GM19099 (cell line): ENCODE data around the gene SH3BGRL2.

ENCODE experiments used
- POLR2A ChIP-seq: IDR thresholded peaks from 3 replicates; pipeline ENCODE4 v1.6.1; 2011; ENCODE audit warnings: low read depth; ENCODE audit not compliant: insufficient read length; ENCODE audit errors: extremely low read depth

Gene SH3BGRL2

DNA sequence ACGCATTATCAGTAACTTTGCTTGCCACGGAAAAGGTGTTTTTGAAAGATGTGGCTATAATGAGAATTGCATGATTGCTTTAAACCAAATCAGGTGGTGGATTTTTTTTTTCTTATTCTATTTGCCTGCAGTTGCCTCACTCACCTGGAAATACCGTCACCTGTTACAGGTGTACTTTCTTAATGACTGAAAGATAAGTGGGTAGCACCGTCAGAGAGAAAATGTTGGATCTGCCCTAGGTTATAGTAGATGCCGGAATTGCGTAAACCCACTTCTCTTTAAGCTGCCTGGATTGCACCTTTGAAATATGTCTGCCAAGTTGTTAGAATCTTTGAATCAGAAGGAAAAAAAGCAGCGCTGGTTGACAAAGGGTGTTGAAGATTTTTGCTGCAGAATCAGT is 68.5 kb downstream of the SH3BGRL2 start:
- no peak for TF ChIP-seq POLR2A

DNA sequence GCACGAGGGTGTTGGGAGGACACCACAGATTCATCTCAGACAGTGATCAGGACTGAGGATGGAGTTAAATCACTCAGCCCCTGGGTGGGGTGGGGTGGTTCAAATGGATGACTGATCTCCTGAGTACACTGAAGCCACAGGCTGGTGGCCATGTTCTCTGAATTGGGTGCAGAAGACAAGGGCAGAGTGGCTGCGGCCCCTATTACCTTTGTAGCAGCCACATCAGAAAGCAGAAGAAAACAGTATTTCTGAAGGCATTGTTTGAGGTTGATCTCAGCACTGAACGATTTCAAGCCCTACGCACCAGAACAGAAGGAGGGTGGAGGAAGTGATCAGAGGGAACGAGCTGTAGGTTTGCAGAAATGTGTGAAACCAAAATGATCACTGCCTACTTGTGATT is 71.6 kb downstream of the SH3BGRL2 start:
- no peak for TF ChIP-seq POLR2A

DNA sequence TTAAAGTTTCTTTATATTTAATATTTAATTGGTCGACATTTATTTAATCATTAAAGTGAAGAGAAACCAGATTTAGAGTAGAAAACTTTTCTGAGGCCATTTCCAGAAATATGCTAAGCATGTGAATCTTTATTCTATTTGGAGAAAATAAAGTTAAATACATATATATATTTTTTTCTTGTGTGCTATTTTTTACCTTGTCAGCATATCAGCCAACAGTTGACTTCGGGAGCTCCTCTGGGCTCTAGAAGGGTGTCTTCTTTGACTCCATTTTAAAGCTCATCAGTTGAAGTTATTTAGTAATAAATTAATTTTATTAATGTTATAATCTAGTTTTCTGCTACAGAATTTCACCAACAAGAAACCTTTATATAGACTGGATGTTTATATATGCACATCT is 73.1 kb downstream of the SH3BGRL2 start:
- TF ChIP-seq POLR2A = no peak

DNA sequence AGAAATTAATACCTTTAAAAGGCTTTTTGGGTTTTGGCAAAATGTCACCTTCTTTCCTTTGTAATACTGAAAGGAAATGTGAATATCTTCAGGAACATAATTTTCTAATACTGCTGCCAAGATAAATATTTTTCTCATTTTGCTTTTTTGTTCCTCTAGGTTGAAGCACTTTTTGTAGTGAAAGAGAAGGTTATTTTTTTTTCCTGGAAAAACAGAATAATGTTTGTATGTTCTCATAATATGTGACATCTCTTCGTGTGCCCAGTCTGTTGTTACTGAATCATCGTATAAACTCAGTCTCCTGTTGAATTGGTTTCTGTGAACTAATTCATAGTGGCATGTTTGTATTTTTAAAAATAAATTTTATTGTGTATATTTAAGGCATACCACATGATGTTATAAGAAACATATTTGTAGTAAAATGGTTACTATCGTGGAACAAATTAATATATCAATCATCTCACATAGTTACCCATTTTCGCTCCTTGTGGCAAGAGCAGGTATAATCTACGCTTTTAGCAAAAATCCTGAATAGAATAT is 74.4 kb downstream of the SH3BGRL2 start:
- TF ChIP-seq POLR2A = no peak

DNA sequence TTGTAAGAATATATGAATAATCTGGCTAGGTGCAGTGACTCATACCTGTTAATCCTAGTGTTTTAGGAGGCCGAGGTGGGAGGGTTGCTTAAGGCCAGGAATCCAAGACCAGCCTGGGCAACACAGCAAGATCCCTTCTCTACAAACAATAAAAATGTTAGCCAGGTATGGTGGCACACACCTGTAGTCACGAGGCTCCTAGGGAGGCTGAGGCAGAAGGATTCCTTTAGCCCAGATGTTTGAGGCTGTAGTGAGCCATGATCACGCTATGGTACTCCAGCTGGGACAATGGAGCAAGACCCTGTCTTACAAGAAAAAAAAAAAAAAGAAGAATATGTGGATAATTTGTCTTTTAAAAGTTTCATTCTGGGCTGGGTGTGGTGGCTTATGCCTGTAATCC is 75.4 kb downstream of the SH3BGRL2 start:
- TF ChIP-seq POLR2A = no peak

DNA sequence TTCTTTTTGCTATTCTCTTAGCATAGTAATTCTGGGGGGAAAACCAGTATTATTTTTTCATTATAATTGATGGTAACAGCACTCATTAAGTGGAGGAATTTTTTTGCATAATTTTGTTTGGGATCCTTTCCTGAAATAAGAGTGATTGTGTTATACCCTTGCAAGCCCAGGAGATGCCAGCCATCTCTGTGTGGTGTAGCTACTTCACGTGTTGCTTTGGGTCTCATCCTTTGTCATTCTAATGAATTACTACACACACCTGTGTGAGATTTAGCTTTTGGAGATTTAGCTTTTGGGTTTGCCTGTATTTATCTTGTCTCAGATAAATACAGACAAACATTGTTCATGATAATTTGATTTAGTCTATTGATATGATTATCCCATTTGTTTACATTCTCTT is 76.5 kb downstream of the SH3BGRL2 start:
- no peak for TF ChIP-seq POLR2A

DNA sequence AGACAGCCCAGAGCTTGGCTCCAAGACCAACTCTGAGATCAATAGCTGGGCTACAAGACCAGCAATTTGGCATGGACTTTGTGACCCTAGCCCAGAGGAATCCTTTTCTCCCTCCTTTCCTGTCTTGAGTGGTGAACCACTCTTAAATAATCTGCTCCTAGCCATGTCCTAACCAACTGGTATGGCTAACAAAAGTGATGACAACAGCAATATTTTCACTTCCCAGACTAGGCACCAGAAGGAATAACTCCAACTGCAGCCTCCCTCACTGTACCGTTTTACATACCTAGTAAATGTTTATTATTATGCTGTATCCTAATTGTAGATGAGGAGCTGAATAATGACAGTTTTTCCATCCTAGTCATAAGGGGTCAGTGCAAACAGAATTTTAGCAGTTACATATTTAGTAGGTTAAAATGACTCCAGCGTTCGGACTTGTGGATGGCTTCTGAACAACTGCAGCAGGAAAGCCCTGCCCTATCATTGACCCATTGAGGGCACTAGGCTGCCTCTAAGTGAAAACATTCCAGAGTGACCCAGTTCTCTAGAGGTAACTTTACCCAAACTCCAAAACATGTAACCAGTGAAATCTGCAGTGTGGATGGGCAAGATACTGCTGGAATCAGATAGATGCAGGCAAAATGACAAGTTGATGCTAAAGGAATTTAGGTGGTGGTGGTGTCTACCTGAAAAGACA is 77.1 kb downstream of the SH3BGRL2 start:
- no peak for TF ChIP-seq POLR2A

DNA sequence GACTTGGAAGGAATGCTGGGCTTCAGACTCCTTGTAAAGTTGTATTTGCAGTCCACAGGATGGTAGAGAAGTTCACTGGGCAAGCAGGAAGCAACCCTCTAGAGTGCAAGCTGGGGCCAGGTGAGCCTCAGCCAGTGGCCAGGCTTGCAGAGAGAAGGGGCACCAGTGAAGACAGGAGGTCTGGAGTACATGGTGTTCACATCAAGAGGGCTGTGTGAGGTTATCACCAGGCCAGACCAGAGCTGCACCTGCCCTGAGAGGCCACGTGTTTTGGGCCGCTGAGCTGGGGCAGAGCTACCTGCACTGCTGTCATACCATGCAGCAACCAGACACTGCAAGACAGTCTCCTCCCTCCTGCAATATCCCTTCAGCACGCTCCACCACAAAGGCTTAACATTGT is 79.0 kb downstream of the SH3BGRL2 start:
- TF ChIP-seq POLR2A = no peak

DNA sequence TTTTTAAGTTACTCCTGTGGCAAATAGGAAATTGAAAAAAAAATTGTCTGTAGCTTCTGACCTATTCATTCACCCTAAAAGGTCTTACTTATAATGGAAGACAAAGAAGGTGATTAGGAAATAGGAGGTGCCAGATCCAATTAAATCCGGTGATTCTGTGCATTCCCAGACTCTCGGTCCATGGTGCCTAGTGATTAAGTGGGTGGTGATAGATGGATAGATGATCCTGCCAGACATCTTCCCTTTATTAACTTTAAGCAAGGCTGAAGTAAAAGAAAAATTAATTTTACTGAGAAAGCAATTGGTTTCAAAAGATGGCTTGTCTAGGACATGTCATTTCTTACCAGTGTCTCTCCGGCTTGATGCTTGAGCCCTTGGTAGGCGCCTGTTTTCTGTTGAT is 80.0 kb downstream of the SH3BGRL2 start:
- TF ChIP-seq POLR2A = no peak

DNA sequence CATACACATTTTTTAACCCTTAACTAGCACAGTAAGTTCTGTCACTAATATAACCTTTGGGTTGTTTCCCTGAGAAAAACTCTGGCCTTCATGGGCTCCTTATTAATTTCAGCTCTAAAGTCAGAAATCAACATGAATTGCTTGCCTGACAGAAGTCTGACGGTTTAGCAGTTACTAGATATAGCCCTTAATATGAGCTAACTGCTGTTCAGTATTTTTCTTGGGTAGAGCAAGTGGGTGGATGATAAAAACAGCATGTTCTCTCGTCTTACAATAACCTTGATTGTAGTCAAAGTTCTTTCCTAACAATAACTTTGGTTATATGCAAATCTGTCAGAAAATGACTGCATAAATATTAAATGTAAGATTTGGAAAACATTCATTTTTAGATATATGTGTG is 81.0 kb downstream of the SH3BGRL2 start:
- no peak for TF ChIP-seq POLR2A

DNA sequence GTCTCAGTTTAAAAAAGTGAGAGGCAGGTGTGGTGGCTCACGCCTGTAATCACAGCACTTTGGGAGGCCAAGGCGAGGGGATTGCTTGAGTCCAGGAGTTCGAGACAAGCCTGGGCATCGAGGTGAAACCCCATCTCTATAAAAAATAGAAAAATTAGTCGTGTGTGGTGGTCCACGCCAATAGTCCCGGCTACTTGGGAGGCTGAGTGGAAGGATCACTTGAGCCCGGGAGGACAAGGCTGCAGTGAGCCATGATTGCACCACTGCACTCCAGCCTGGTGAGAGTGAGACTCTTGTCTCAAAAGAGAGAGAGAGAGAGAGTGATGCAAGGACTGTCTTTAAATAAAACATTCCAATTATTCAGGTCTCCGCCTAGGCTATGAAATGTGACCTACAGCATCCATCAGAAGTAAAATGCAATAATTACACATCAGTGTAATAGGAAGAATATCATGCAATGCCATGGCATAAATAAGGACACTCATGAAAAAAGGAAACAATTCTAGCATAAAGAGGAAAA is 81.5 kb downstream of the SH3BGRL2 start:
- TF ChIP-seq POLR2A = no peak

DNA sequence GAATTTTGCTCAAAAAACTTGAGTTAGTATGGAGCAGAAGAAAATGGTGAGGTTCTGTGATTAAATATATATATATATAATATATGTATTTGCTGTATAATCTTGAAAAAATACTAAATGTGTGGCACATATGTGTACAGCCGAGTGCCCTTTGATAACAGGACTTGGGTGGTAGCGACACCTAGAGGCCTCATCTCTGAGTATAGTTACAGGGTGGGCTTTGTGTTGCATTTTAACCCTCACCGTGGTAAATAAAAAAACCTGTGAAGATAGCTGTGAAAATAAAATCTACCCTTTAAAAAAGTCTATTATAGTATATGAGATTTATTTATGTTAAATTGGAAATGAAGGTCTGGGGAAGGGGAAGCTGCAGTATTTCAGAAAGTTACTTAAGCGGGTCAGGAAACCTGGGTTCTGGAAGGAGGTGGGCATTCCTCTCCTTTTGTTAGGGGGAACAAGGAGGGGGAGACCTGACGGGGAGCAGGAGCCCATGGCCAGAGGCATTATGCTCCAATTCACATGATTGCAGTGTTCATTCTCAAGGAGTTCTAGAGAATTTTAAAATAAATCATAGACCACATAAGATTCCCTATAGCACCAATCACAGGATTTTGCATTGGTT is 82.7 kb downstream of the SH3BGRL2 start:
- TF ChIP-seq POLR2A = no peak

DNA sequence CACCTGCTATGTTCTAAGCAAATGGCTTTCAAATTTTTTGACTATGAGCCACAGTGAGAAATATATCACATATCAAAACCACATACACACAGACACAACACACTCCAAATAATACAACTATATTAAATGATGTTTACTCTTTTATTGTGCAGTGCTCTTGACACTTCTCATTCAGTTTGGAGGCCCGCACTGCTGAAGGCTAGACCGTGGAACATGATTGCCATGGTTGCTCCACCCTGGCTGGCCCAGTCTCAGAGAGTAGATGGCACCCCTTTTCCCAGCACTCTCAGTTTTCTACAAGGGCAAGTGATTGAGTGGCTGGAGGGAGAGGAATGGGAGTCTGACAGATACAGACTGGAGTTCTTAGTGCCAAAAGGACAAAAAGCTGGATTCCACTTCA is 86.9 kb downstream of the SH3BGRL2 start:
- no peak for TF ChIP-seq POLR2A

DNA sequence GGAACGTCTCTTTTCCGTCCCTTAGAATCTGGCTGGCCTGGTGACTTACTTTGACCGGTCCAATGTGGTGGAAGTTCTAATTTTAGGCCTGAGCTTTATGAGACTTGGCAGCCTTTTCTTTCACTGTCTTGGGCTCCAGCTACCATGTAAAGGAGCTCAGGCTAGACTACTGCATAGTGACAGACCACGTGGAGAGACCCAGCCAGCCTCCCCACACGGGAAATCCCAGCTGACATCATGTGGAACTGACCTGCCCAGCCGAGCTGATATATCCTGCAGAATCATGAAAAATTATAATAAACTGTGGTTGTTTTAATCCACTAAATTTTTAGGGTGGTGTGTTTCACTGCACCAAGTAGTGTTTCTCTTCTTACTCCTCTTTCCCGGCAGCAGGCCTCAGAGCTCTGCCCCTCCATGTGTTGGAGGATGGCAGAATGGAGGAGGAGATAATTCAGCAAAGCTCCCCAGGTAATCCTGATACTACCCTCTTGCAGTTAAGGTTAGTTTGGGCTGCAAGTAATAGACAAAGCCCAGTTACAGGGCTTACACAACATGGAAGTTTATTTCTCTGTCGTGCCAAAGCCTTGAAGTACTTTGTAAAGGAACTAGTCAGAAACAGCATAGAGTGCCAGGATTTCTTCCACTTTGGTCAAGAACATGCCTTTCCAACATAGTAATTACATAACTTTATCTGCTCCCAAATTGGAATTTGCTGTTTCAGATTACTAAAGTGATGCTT is 87.5 kb downstream of the SH3BGRL2 start:
- TF ChIP-seq POLR2A = no peak

DNA sequence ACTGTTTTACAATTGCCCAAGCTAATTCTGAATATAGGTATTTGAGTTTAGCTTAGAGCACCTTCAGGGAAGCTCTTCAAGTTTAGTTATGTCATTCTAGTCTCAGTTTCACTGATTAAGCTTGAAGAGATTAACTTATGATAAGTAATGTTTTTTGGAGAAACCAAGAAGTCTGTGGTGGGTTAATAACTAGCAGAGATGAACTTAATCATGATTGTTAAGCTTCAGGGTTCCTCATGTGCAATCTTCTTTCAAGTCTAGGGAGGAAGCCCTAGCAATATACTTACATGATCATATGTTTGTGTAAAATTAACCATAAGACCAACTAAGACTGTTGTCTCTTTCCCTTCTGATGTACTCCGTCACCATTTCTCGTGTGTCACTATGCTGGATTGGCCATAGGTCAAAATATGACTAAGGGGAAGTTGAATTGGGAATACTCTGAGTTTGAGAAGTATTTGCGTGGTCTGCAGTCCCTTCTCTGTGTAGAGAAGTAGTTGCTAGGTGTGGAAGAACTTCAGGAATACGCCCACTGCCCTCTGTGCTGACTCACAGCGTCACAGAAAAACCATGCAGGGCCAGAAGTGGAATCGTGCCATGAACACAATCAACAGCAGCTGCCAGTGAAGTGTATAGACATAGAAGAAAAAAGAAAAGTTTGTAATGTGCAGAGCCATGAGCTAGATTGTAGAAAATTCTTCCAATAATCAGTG is 88.3 kb downstream of the SH3BGRL2 start:
- TF ChIP-seq POLR2A = no peak
